HEK293 (cell line): Measurements from ENCODE around the gene PPM1K.

Source experiments
- CTCF ChIA-PET: fragments of 350-600 bp; formaldehyde crosslinking; extraction: SDS; loops from one replicate; lab custom pipeline; 2021; ENCODE audit warnings: antibody characterized with exemption; lab: Yijun Ruan, JAX
- POLR2A ChIA-PET: fragments of 300-600 bp; formaldehyde crosslinking; extraction: SDS; loops from one replicate; lab custom pipeline; 2020; ENCODE audit warnings: antibody characterized with exemption, inconsistent platforms; lab: Yijun Ruan, JAX
- H3K27ac ChIP-seq: fragments of 200-500 bp; sonication (Bioruptor generic); 2 replicates; pipeline ENCODE4 v1.5.1; 2014; ENCODE audit warnings: low read depth, low read length, control low read depth, inconsistent platforms; ENCODE audit errors: extremely low read depth
- H3K36me3 ChIP-seq, 2 experiments: fragments of 200-500 bp in 1 of 2; sonication (Bioruptor generic) in 1 of 2; 1 replicate in 1 of 2; 2 replicates in 1 of 2; pipeline ENCODE4 v1.5.1; 2014 to 2017; ENCODE audit warnings: inconsistent platforms in 2 of 2, low read length in 2 of 2; ENCODE audit not compliant: control insufficient read depth in 2 of 2, insufficient read depth in 1 of 2
- H3K4me1 ChIP-seq: fragments of 200-500 bp; sonication (Bioruptor generic); 2 replicates; pipeline ENCODE4 v1.5.1; 2014; ENCODE audit warnings: mild to moderate bottlenecking, low read length, inconsistent platforms; ENCODE audit not compliant: control insufficient read depth, insufficient read depth
- H3K4me3 ChIP-seq: 2 replicates; pipeline ENCODE4 v1.5.1; 2011; ENCODE audit warnings: low read depth, mild to moderate bottlenecking, control low read depth, low read length, moderate library complexity
- H3K9me3 ChIP-seq: fragments of 200-500 bp; sonication (Bioruptor generic); 2 replicates; pipeline ENCODE4 v1.5.1; 2014; ENCODE audit warnings: low read depth, low read length, inconsistent platforms; ENCODE audit not compliant: control insufficient read depth, insufficient read depth
- GFI1B ChIP-seq: fragments of 450-650 bp; formaldehyde crosslinking; IDR thresholded peaks from 2 replicates; pipeline ENCODE4 v1.5.1; 2016; ENCODE audit warnings: missing biosample characterization, missing genetic modification characterization
- GLI2 ChIP-seq: fragments of 450-650 bp; formaldehyde crosslinking; IDR thresholded peaks from 2 replicates; pipeline ENCODE4; 2017; ENCODE audit warnings: missing biosample characterization, missing genetic modification characterization, low read depth, borderline replicate concordance
- MZF1 ChIP-seq: fragments of 450-650 bp; formaldehyde crosslinking; IDR thresholded peaks from 2 replicates; pipeline ENCODE4 v1.5.1; 2017; ENCODE audit warnings: missing biosample characterization, missing genetic modification characterization, borderline replicate concordance
- TCF7L2 ChIP-seq: IDR thresholded peaks from 2 replicates; pipeline ENCODE4 v1.6.1; 2011; ENCODE audit warnings: low read depth, mild to moderate bottlenecking, inconsistent platforms, low read length, moderate library complexity, borderline replicate concordance
- TRIM28 ChIP-seq: IDR thresholded peaks from 2 replicates; pipeline ENCODE4 v1.6.1; 2011; ENCODE audit warnings: low read length, control low read depth, borderline replicate concordance
- YY2 ChIP-seq: fragments of 450-650 bp; formaldehyde crosslinking; IDR thresholded peaks from 2 replicates; pipeline ENCODE4 v1.5.1; 2016; ENCODE audit warnings: missing biosample characterization, missing genetic modification characterization
- ZBTB48 ChIP-seq: fragments of 450-650 bp; formaldehyde crosslinking; IDR thresholded peaks from 2 replicates; pipeline ENCODE4 v1.5.1; 2016; ENCODE audit warnings: missing biosample characterization, missing genetic modification characterization
- ZFP37 ChIP-seq: fragments of 450-650 bp; formaldehyde crosslinking; IDR thresholded peaks from 2 replicates; pipeline ENCODE4 v1.5.1; 2016; ENCODE audit warnings: missing biosample characterization, missing genetic modification characterization
- ZNF10 ChIP-seq: fragments of 450-650 bp; formaldehyde crosslinking; IDR thresholded peaks from 2 replicates; pipeline ENCODE4 v1.5.1; 2017; ENCODE audit warnings: missing biosample characterization, missing genetic modification characterization
- ZNF112 ChIP-seq: fragments of 450-650 bp; formaldehyde crosslinking; IDR thresholded peaks from 2 replicates; pipeline ENCODE4 v1.5.0; 2017; ENCODE audit warnings: missing biosample characterization, missing genetic modification characterization
- ZNF138 ChIP-seq: fragments of 450-650 bp; formaldehyde crosslinking; IDR thresholded peaks from 2 replicates; pipeline ENCODE4 v1.5.1; 2016; ENCODE audit warnings: missing biosample characterization, missing genetic modification characterization, borderline replicate concordance
- ZNF16 ChIP-seq: fragments of 450-650 bp; formaldehyde crosslinking; IDR thresholded peaks from 2 replicates; pipeline ENCODE4 v1.5.1; 2016; ENCODE audit warnings: low read depth, missing biosample characterization, missing genetic modification characterization
- ZNF169 ChIP-seq: fragments of 450-650 bp; formaldehyde crosslinking; IDR thresholded peaks from 2 replicates; pipeline ENCODE4 v1.5.1; 2016; ENCODE audit warnings: missing biosample characterization, missing genetic modification characterization
- ZNF18 ChIP-seq: fragments of 450-650 bp; formaldehyde crosslinking; IDR thresholded peaks from 2 replicates; pipeline ENCODE4 v1.5.1; 2016; ENCODE audit warnings: missing biosample characterization, missing genetic modification characterization
- ZNF354C ChIP-seq: fragments of 450-650 bp; formaldehyde crosslinking; IDR thresholded peaks from 2 replicates; pipeline ENCODE4 v1.5.1; 2016; ENCODE audit warnings: missing biosample characterization, missing genetic modification characterization, low read depth, borderline replicate concordance
- ZNF473 ChIP-seq: fragments of 450-650 bp; formaldehyde crosslinking; IDR thresholded peaks from 2 replicates; pipeline ENCODE4 v1.5.1; 2017; ENCODE audit warnings: missing biosample characterization, missing genetic modification characterization
- ZNF48 ChIP-seq: fragments of 450-650 bp; formaldehyde crosslinking; IDR thresholded peaks from 2 replicates; pipeline ENCODE4 v1.5.1; 2016; ENCODE audit warnings: missing biosample characterization, missing genetic modification characterization

Gene PPM1K

DNA sequence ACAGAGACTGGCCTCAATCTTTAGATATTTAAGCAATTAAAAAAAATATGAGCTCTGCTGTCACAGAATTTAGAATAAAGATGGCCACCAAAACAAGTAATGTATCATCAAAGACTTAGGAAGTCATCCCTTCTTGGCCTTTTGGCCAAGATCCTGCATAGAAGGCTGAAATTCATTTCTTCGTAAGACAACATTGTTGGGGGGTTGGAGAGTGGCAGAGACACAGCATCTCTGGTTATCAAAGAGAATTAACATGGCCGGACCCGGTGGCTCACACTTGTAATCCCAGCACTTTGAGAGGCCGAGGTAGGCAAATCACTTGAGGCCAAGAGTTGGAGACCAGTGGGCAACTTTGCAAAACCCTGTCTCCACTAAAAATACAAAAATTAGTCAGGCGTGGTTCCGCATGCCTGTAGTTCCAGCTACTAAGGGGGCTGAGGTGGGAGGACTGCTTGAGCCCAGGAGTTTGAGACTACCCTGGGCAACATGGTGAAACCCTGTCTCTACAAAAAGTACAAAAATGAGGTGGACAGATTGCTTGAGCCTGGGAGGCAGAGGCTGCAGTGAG is 4.0 kb downstream of the PPM1K start:
- no peak overlapping the region for H3K4me3 ChIP-seq

GRCh38 chr4:88277711-88278225 is 6.6 kb downstream of the PPM1K start:
- CTCF ChIA-PET, result no interaction called here
- peaks cover 10% of the 10 kb centered on the region; the same call in 1 of the 2 replicates for H3K4me1 ChIP-seq
- no peak overlapping the region for H3K4me3 ChIP-seq
- peaks cover 0 to 3% of the 10 kb centered on the region in 2 experiments; a peak in 1 of 3 replicates for H3K36me3 ChIP-seq
- H3K9me3 ChIP-seq, result no peaks in the 10 kb centered on the region
- no peak overlapping the region for H3K27ac ChIP-seq
- POLR2A ChIA-PET, result no interaction called here
- TF ChIP-seq YY2 (tag by site-specific recombination) (no peak), TCF7L2 (peak; percentile 64; the same call in 1 of the 2 replicates), ZNF18 (tag by site-specific recombination) (peak; percentile 45; the same call in 1 of the 2 replicates)
- TF ChIP-seq, all 188 proteins: peak for 2

More for the DNA sequence above, 4.0 kb downstream of the PPM1K start:
- ChIA-PET POLR2A (no interaction called here), CTCF (interaction anchor here (0.6 kb wide), 1 partner anchor 224 kb away, joined by 4 read pairs; no protein-coding TSS in a partner anchor)
- Histone ChIP-seq H3K9me3 (no peaks in the 10 kb centered on the region), H3K4me1 (peaks cover 10% of the 10 kb centered on the region; the same call in 1 of the 2 replicates), H3K36me3 (peaks cover 0 to 2% of the 10 kb centered on the region in 2 experiments; a peak in 1 of 3 replicates), H3K27ac (no peak overlapping the region)
- TF ChIP-seq ZNF10 (no peak), ZNF112 (tag by site-specific recombination) (no peak), GLI2 (tag by site-specific recombination) (no peak), GFI1B (tag by site-specific recombination) (no peak), ZNF354C (tag by site-specific recombination) (no peak), MZF1 (no peak), ZNF169 (tag by site-specific recombination) (no peak), ZNF48 (tag by site-specific recombination) (no peak), ZBTB48 (tag by site-specific recombination) (no peak), ZNF138 (tag by site-specific recombination) (no peak), ZNF16 (tag by site-specific recombination) (no peak), ZNF473 (tag by site-specific recombination) (no peak)

DNA sequence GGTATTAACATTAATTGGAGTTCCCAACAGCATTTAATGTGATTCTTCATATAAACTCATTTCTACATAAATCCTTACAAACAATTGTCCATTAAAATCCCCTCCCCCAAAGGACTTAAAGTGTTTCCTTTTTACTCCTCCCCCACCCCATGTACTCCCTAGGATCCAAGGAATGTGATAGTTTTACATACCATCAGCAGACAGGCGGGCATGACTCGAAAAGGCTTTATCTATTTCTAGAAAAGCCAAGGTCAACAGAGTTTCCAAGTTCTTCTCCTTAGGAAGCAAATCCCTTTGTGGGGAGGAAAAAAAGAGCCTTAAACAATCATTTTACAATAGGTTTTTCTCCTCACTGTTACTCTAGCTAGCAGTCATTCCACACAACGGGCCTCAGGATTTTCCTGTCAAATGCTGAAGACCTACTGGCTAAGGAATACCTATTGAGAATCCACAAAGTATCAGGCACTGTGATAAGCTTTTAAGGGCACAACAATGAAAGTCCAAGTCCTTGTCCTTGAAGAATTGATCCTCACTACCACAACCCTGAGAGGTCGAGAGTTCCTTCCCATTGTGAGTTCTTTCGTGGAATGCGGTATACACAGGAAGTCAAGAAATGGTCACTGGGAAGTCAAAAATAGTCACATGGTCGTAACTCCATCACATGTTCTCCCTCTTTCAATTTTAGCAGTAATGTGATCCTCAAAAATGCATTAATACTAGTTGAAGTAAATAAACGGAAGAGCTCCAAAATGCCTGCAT is 7.2 kb downstream of the PPM1K start:
- ChIA-PET CTCF (no interaction called here), POLR2A (no interaction called here)
- H3K27ac ChIP-seq, result no peak overlapping the region

More for the DNA sequence above, 7.2 kb downstream of the PPM1K start:
- TF ChIP-seq TRIM28 (peak; percentile 66; the same call in 1 of the 2 replicates), ZFP37 (no peak)
- Histone ChIP-seq H3K36me3 (peaks cover 0 to 3% of the 10 kb centered on the region in 2 experiments; a peak in 1 of 3 replicates), H3K4me1 (peaks cover 10% of the 10 kb centered on the region; the same call in 1 of the 2 replicates), H3K4me3 (no peak overlapping the region), H3K9me3 (no peaks in the 10 kb centered on the region)
